ENCODE results near the gene VSIG2.

DNA sequence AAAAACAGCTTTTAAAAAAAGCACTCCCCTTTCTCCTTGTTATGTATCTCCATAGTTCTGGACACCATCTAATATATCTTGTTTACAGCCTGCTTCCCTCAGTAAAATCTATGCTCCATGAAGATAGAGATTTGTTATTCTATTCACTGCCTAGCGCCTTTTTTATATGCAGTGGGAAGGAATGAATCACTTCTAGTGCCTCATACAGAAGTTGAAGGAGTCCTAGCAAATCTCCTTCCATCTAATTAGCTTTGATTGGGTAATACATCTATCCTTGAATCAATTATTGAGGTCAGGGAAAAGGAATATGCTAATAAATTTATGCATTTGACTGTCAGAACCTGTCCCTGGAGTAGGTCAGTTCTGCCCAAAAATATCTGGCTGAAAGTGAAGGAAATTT is 52.5 kb downstream of the VSIG2 start:
- TF ChIP-seq, protein P1, sequence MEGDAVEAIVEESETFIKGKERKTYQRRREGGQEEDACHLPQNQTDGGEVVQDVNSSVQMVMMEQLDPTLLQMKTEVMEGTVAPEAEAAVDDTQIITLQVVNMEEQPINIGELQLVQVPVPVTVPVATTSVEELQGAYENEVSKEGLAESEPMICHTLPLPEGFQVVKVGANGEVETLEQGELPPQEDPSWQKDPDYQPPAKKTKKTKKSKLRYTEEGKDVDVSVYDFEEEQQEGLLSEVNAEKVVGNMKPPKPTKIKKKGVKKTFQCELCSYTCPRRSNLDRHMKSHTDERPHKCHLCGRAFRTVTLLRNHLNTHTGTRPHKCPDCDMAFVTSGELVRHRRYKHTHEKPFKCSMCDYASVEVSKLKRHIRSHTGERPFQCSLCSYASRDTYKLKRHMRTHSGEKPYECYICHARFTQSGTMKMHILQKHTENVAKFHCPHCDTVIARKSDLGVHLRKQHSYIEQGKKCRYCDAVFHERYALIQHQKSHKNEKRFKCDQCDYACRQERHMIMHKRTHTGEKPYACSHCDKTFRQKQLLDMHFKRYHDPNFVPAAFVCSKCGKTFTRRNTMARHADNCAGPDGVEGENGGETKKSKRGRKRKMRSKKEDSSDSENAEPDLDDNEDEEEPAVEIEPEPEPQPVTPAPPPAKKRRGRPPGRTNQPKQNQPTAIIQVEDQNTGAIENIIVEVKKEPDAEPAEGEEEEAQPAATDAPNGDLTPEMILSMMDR (conservative IDR thresholded peaks at IDR 0.05; ENCODE audit: low read depth, low read length): no peak
- no peak for TF ChIP-seq CEBPB (IDR thresholded peaks at IDR 0.05; ENCODE audit: low read depth, low read length)

Data from IMR-90 (cell line).